HepG2 (cell line): ENCODE measurements around the gene ZNF292. TPM values are rescaled to one million over a fixed set of nuclear protein-coding genes. Genes with fewer than 3 reads are reported as not detected.

Experiments
- ATAC-seq: fragments of 200-7000 bp; cut with Tn5 transposase; 3 replicates; pipeline ENCODE4 v1.9.1; 2020; ENCODE audit warnings: mild to moderate bottlenecking, moderate library complexity
- BruUV-seq: library from RNA; stranded (reverse); fragments of 400-500 nt; replicated peaks from 2 replicates; lab custom pipeline; 2021; lab: Mats Ljungman, UMichigan
- CTCF ChIA-PET: fragments of 300-600 bp; formaldehyde crosslinking; extraction: SDS; loops from one replicate; lab custom pipeline; 2021; ENCODE audit warnings: low total read pairs, inconsistent platforms, low intra/inter-chr PET ratio; lab: Yijun Ruan, JAX
- POLR2A ChIA-PET: fragments of 350-600 bp; sonication (Branson Sonifier 250); formaldehyde crosslinking; loops from one replicate; lab custom pipeline; 2020; ENCODE audit warnings: antibody characterized with exemption, inconsistent platforms; lab: Yijun Ruan, JAX
- DNase-seq: peaks from one replicate; pipeline ENCODE4 v3.0.0-alpha.2; 2015; ENCODE audit warnings: low spot score
- FAIRE-seq: peaks from 3 replicates; lab custom pipeline; 2011; peaks lifted over from hg19 to GRCh38; lab: Jason Lieb, UNC
- H2AFZ ChIP-seq: one replicate; pipeline ENCODE4 v1.6.1; 2011; ENCODE audit warnings: low read length, inconsistent platforms
- H3K27ac ChIP-seq: fragments of 300-600 bp; 3 replicates; pipeline ENCODE4 v1.8.0; 2011; ENCODE audit warnings: mixed run types, mild to moderate bottlenecking, mixed read lengths, low read length, inconsistent platforms; ENCODE audit not compliant: insufficient read depth; ENCODE audit errors: extremely low read length
- H3K27me3 ChIP-seq, 2 experiments: fragments of 200-600 bp in 1 of 2; 2 replicates in 1 of 2; 3 replicates in 1 of 2; pipeline versions ENCODE4 v1.6.0 to v1.8.0; 2011; ENCODE audit warnings: low read length in 2 of 2, mild to moderate bottlenecking in 2 of 2, moderate library complexity in 2 of 2, inconsistent platforms in 1 of 2; ENCODE audit not compliant: insufficient read depth in 2 of 2, control insufficient read depth in 1 of 2
- H3K36me3 ChIP-seq, 2 experiments: fragments of 200-600 bp in 1 of 2; replicated peaks in 1 of 2; 2 replicates in 1 of 2; 3 replicates in 1 of 2; pipeline versions ENCODE4 v1.5.1 to v1.8.0; 2011; ENCODE audit warnings: low read length in 2 of 2, inconsistent platforms in 1 of 2; ENCODE audit not compliant: insufficient read depth in 2 of 2, control insufficient read depth in 1 of 2
- H3K4me1 ChIP-seq: 2 replicates; pipeline ENCODE4 v1.5.1; 2012; ENCODE audit warnings: low read length, inconsistent platforms; ENCODE audit not compliant: insufficient read depth
- H3K4me2 ChIP-seq: 2 replicates; pipeline ENCODE4 v1.6.0; 2011; ENCODE audit warnings: low read depth, low read length, inconsistent platforms
- H3K4me3 ChIP-seq, 3 experiments: fragments of 200-600 bp in 1 of 3; sonication (generic), shearing (Covaris generic) in 1 of 3; replicated peaks in 1 of 3; 2 replicates each; pipeline ENCODE4 v1.5.1; 2011 to 2016; ENCODE audit warnings: low read length in 3 of 3, inconsistent platforms in 2 of 3, low read depth in 2 of 3, mild to moderate bottlenecking in 2 of 3, control low read depth in 1 of 3, mixed read lengths in 1 of 3; ENCODE audit not compliant: insufficient read depth in 1 of 3
- H3K79me2 ChIP-seq: one replicate; pipeline ENCODE4 v1.6.1; 2011; ENCODE audit warnings: low read length, inconsistent platforms; ENCODE audit not compliant: insufficient read depth
- H3K9ac ChIP-seq: 2 replicates; pipeline ENCODE4 v1.6.0; 2011; ENCODE audit warnings: mild to moderate bottlenecking, low read depth, low read length, inconsistent platforms; ENCODE audit not compliant: insufficient read depth
- H3K9me3 ChIP-seq: 2 replicates; pipeline ENCODE4 v1.5.1; 2012; ENCODE audit warnings: mild to moderate bottlenecking, low read length
- H4K20me1 ChIP-seq: 2 replicates; pipeline ENCODE4 v1.6.0; 2011; ENCODE audit warnings: inconsistent platforms, mild to moderate bottlenecking, low read length, moderate library complexity; ENCODE audit not compliant: insufficient read depth
- FOSL2 ChIP-seq: sonication (generic); formaldehyde crosslinking; IDR thresholded peaks from 2 replicates; pipeline ENCODE4 v1.4.0; 2020; ENCODE audit warnings: missing genetic modification reagents
- WGBS: methylation state at CpG from one replicate; pipeline ENCODE4 v1.1.6; 2017; ENCODE audit warnings: low lambda C conversion rate; 5-methylcytosine and 5-hydroxymethylcytosine counted together
- in situ Hi-C: cut with HindIII; loops from 2 replicates; pipeline ENCODE4 v1.10.0; 2017; ENCODE audit warnings: low pct_unique_long_range_greater_than_20kb; ENCODE audit not compliant: extremely low pct_ligation_motif_present
- intact Hi-C: fragments of 100-400 bp; cut with micrococcal nuclease; formaldehyde crosslinking; loops from one replicate; pipeline ENCODE4 v1.10.0; 2022; ENCODE audit not compliant: unreplicated experiment
- polyA plus RNA-seq, 8 experiments: library from polyadenylated mRNA; depleted of rRNA in 3 of 8; stranded (reverse) in 7 of 8; unstranded in 1 of 8; fragments of >200 nt; fragmentation: Illumina TruSeq in 4 of 8; extraction: Trizol in 4 of 8; gene quantifications; 2 replicates each; pipeline versions ENCODE4 v1.2.1 to v1.2.3, GENCODE V29; 2011 to 2016; ENCODE audit warnings: low read depth in 4 of 8, missing spikeins in 1 of 8, mixed read lengths in 1 of 8; ENCODE audit not compliant: insufficient read depth in 1 of 8
- total RNA-seq, 5 experiments: library from RNA; depleted of rRNA; stranded (reverse); fragments of >200 nt; fragmentation: Illumina TruSeq; extraction: Trizol; gene quantifications; 2 replicates each; pipeline ENCODE4 v1.2.3, GENCODE V29; 2016; ENCODE audit warnings: low read depth in 1 of 5
- TF ChIP-seq, protein P1 (sequence below): sonication (generic); formaldehyde crosslinking; IDR thresholded peaks from 2 replicates; pipeline ENCODE4 v1.8.0; 2022; ENCODE audit warnings: mild to moderate bottlenecking, missing genetic modification reagents, borderline replicate concordance
- TF ChIP-seq, protein P2 (sequence below): sonication (generic); formaldehyde crosslinking; IDR thresholded peaks from 2 replicates; pipeline ENCODE4 v1.5.1; 2020; ENCODE audit warnings: mild to moderate bottlenecking, missing genetic modification reagents, moderate library complexity

The ZNF292 gene
- total and polyA plus RNA-seq, 2 of the 13 experiments (the other 11 are each of a cell fraction or from before 2014, with no cell fraction given) = 9.9 to 12.8 TPM

DNA sequence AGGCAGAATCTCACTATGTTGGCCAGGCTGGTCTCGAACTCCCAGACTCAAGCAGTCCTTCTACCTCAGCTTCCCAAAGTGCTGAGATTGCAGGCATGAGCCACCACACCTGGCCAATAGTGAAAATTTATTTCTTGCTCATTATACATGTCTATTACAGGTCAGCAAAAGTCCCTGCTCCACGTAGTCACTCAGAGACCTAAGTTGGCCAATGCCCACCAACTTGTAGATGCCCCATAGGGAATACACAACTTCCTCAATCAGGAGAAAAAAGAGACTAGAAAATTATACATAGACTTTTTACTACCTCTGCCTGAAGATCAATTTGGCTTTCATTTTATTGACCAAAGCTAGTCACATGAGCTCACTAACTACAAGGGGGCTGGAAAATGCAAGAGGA lies 38.4 kb upstream of the ZNF292 start (continued):
- TF ChIP-seq, protein P1, sequence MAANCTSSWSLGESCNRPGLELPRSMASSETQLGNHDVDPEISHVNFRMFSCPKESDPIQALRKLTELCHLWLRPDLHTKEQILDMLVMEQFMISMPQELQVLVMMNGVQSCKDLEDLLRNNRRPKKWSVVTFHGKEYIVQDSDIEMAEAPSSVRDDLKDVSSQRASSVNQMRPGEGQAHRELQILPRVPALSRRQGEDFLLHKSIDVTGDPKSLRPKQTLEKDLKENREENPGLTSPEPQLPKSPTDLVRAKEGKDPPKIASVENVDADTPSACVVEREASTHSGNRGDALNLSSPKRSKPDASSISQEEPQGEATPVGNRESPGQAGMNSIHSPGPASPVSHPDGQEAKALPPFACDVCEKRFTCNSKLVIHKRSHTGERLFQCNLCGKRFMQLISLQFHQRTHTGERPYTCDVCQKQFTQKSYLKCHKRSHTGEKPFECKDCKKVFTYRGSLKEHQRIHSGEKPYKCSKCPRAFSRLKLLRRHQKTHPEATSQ (CRISPR knock-in tag) = no peak

DNA sequence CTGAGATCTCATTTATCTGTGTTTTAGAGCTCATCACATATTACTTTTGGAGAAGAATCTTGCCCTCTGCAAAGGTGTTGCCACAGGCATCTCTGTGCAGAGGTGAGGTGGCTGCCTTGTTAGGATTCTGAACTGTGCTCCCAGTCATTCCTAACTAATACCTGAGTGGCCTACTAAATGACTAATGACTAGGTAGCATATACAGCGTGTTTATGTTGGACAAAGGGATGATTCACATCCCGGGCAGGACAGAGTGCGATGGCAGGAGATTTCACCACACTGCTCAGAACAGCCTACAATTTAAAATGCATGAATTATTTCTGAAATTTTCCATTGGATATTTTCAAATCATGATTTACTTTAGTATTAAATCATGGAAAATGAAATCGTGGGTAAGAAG lies 37.3 kb upstream of the ZNF292 start:
- BruUV-seq = no TSS peak
- Histone ChIP-seq H3K79me2 (no peaks in the 10 kb centered on the region), H3K36me3 (no peaks in the 10 kb centered on the region), H3K4me1 (no peaks in the 10 kb centered on the region), H3K27me3 (no peaks in the 10 kb centered on the region), H3K27ac (no peak overlapping the region), H3K4me3 (no peak overlapping the region)
- FAIRE-seq (no peak), ATAC-seq (peak; percentile 86), DNase-seq (peak; percentile 5)
- in situ Hi-C loops (no loop called here), intact Hi-C loops (loop anchor here (1.0 kb wide), 1 partner anchor 33 kb away; no protein-coding TSS in a partner anchor)
- CTCF ChIA-PET = no interaction called here
- peak; percentile 45; the same call in 1 of the 2 replicates for TF ChIP-seq FOSL2 (CRISPR knock-in tag)
- TF ChIP-seq, protein P2, sequence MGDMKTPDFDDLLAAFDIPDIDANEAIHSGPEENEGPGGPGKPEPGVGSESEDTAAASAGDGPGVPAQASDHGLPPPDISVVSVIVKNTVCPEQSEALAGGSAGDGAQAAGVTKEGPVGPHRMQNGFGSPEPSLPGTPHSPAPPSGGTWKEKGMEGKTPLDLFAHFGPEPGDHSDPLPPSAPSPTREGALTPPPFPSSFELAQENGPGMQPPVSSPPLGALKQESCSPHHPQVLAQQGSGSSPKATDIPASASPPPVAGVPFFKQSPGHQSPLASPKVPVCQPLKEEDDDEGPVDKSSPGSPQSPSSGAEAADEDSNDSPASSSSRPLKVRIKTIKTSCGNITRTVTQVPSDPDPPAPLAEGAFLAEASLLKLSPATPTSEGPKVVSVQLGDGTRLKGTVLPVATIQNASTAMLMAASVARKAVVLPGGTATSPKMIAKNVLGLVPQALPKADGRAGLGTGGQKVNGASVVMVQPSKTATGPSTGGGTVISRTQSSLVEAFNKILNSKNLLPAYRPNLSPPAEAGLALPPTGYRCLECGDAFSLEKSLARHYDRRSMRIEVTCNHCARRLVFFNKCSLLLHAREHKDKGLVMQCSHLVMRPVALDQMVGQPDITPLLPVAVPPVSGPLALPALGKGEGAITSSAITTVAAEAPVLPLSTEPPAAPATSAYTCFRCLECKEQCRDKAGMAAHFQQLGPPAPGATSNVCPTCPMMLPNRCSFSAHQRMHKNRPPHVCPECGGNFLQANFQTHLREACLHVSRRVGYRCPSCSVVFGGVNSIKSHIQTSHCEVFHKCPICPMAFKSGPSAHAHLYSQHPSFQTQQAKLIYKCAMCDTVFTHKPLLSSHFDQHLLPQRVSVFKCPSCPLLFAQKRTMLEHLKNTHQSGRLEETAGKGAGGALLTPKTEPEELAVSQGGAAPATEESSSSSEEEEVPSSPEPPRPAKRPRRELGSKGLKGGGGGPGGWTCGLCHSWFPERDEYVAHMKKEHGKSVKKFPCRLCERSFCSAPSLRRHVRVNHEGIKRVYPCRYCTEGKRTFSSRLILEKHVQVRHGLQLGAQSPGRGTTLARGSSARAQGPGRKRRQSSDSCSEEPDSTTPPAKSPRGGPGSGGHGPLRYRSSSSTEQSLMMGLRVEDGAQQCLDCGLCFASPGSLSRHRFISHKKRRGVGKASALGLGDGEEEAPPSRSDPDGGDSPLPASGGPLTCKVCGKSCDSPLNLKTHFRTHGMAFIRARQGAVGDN (CRISPR knock-in tag) = no peak
- TF ChIP-seq, all 625 proteins: peak for 1
- Histone ChIP-seq H4K20me1 (no peaks in the 10 kb centered on the region), H2AFZ (no peak overlapping the region), H3K4me2 (no peak overlapping the region), H3K9me3 (no peaks in the 10 kb centered on the region), H3K9ac (no peak overlapping the region)
- POLR2A ChIA-PET = no interaction called here
- 0% methylated on average over 4 of the region's 4 CpGs for WGBS
